A549 (cell line): ENCODE results near the gene PPM1G. TPM values are rescaled to one million over a fixed set of nuclear protein-coding genes. Genes with fewer than 3 reads are reported as not detected.

Experiments used
- ATAC-seq, 2 experiments: fragments of 200-7000 bp in 1 of 2; fragments of >200 bp in 1 of 2; cut with Nextera tagmentation in 1 of 2; cut with Tn5 transposase in 1 of 2; 3 replicates each; pipeline versions ENCODE4 v1.8.0 to v1.9.1; 2018 to 2020; ENCODE audit warnings: mild to moderate bottlenecking in 1 of 2, moderate library complexity in 1 of 2
- CTCF ChIA-PET: fragments of 300-600 bp; sonication (Branson Sonifier 250); formaldehyde crosslinking; extraction: SDS; loops from one replicate; lab custom pipeline; 2021; ENCODE audit warnings: antibody characterized with exemption, inconsistent platforms; lab: Yijun Ruan, JAX
- POLR2A ChIA-PET: fragments of 350-600 bp; formaldehyde crosslinking; extraction: SDS; loops from one replicate; lab custom pipeline; 2021; ENCODE audit warnings: antibody characterized with exemption, inconsistent platforms; lab: Yijun Ruan, JAX
- DNase-seq, 2 experiments: peaks; one replicate each; pipeline versions ENCODE4 v3.0.0 to v3.0.0-alpha.2; 2011 to 2016; ENCODE audit warnings: low read depth in 1 of 2, low spot score in 1 of 2
- FAIRE-seq: peaks from 2 replicates; lab custom pipeline; 2011; peaks lifted over from hg19 to GRCh38; lab: Jason Lieb, UNC
- H3K27ac ChIP-seq, 2 experiments: fragments of >200 bp; sonication (Bioruptor Twin); formaldehyde crosslinking; 3 replicates each; pipeline ENCODE4 v1.5.1; 2016 to 2017
- H3K4me1 ChIP-seq: fragments of >200 bp; sonication (Bioruptor Twin); formaldehyde crosslinking; 3 replicates; pipeline ENCODE4 v1.6.1; 2016
- H3K4me2 ChIP-seq: fragments of >200 bp; sonication (Bioruptor Twin); formaldehyde crosslinking; 3 replicates; pipeline ENCODE4 v1.6.1; 2016
- H3K4me3 ChIP-seq: fragments of >200 bp; sonication (Bioruptor Twin); formaldehyde crosslinking; 3 replicates; pipeline ENCODE4 v1.5.1; 2016
- H3K9me3 ChIP-seq: fragments of >200 bp; sonication (Bioruptor Twin); formaldehyde crosslinking; 3 replicates; pipeline ENCODE4 v1.6.1; 2016
- CHD2 ChIP-seq: fragments of 150-350 bp; IDR thresholded peaks from 2 replicates; pipeline ENCODE4 v1.6.1; 2014; ENCODE audit warnings: low read length; ENCODE audit not compliant: partially characterized antibody
- EHF ChIP-seq: fragments of 250-450 bp; sonication (Bioruptor Pico); IDR thresholded peaks from 2 replicates; pipeline ENCODE4 v1.5.0; 2020; ENCODE audit warnings: mild to moderate bottlenecking
- FOSL2 ChIP-seq, 2 experiments: fragments of 450-650 bp in 1 of 2; fragments of >200 bp in 1 of 2; sonication (Bioruptor Twin) in 1 of 2; formaldehyde crosslinking; IDR thresholded peaks; 2 replicates each; pipeline versions ENCODE4 v1.5.0 to v1.6.1; 2016 to 2020; ENCODE audit warnings: mild to moderate bottlenecking in 1 of 2, moderate library complexity in 1 of 2
- GATA3 ChIP-seq: IDR thresholded peaks from 2 replicates; pipeline ENCODE4 v1.6.1; 2012; ENCODE audit warnings: borderline replicate concordance
- HDAC2 ChIP-seq: fragments of 200-600 bp; sonication (generic); IDR thresholded peaks from 2 replicates; pipeline ENCODE4 v1.6.1; 2016
- HOXA7 ChIP-seq: fragments of 250-450 bp; sonication (Bioruptor Pico); IDR thresholded peaks from 2 replicates; pipeline ENCODE4 v1.5.0; 2020; ENCODE audit warnings: mild to moderate bottlenecking, moderate library complexity
- HOXB5 ChIP-seq: fragments of 250-450 bp; sonication (Bioruptor Pico); IDR thresholded peaks from 2 replicates; pipeline ENCODE4 v1.5.0; 2020; ENCODE audit warnings: mild to moderate bottlenecking, moderate library complexity
- JUN ChIP-seq, 2 experiments: fragments of >200 bp; sonication (Bioruptor Twin); formaldehyde crosslinking; IDR thresholded peaks; 2 replicates in 1 of 2; 3 replicates in 1 of 2; pipeline ENCODE4 v1.6.1; 2016 to 2017
- KDM5A ChIP-seq: fragments of 200-600 bp; sonication (generic); IDR thresholded peaks from 2 replicates; pipeline ENCODE4 v1.6.1; 2016; ENCODE audit warnings: antibody characterized with exemption, mild to moderate bottlenecking
- MAX ChIP-seq: IDR thresholded peaks from 2 replicates; pipeline ENCODE4 v1.6.1; 2012
- MAZ ChIP-seq: fragments of 150-350 bp; IDR thresholded peaks from 2 replicates; pipeline ENCODE4 v1.6.1; 2014; ENCODE audit warnings: antibody characterized with exemption, low read depth, low read length, borderline replicate concordance
- MYC ChIP-seq: IDR thresholded peaks from 2 replicates; pipeline ENCODE4 v1.6.1; 2012; ENCODE audit warnings: mild to moderate bottlenecking, inconsistent platforms, low read length, improper control_type of control experiment, borderline replicate concordance
- PBX3 ChIP-seq: IDR thresholded peaks from 2 replicates; pipeline ENCODE4 v1.6.1; 2012
- PHF8 ChIP-seq: fragments of 200-600 bp; sonication (generic); IDR thresholded peaks from 2 replicates; pipeline ENCODE4 v1.6.1; 2016; ENCODE audit warnings: low read depth, mild to moderate bottlenecking, antibody characterized with exemption, moderate library complexity, borderline replicate concordance
- POLR2A ChIP-seq: IDR thresholded peaks from 2 replicates; pipeline ENCODE4 v1.6.1; 2012; ENCODE audit warnings: mild to moderate bottlenecking, low read length
- REST ChIP-seq: fragments of 200-600 bp; sonication (generic); IDR thresholded peaks from 2 replicates; pipeline ENCODE4 v1.6.1; 2016; ENCODE audit warnings: antibody characterized with exemption, mild to moderate bottlenecking, moderate library complexity
- TP53 ChIP-seq: fragments of 250-450 bp; sonication (Bioruptor Pico); IDR thresholded peaks from 2 replicates; pipeline ENCODE4 v1.5.0; 2021; ENCODE audit warnings: mild to moderate bottlenecking, moderate library complexity
- USF2 ChIP-seq: fragments of 450-650 bp; IDR thresholded peaks from 2 replicates; pipeline ENCODE4 v1.6.1; 2014; ENCODE audit warnings: antibody characterized with exemption
- ZFP36 ChIP-seq: fragments of 450-650 bp; IDR thresholded peaks from 2 replicates; pipeline ENCODE4 v1.6.1; 2014; ENCODE audit warnings: borderline replicate concordance; ENCODE audit not compliant: partially characterized antibody
- WGBS: methylation state at CpG from one replicate; pipeline ENCODE4 v1.1.6; 2017; ENCODE audit errors: missing lambda C conversion rate; 5-methylcytosine and 5-hydroxymethylcytosine counted together
- polyA plus RNA-seq, 4 experiments: library from polyadenylated mRNA; depleted of rRNA in 3 of 4; stranded (reverse); fragments of >200 nt; fragmentation: RNase III in 1 of 4; extraction: RNeasy Plus Mini Kit Qiagen cat#74134 plus additional on column Dnase treatment in 1 of 4; gene quantifications; 2 replicates in 3 of 4; 3 replicates in 1 of 4; pipeline ENCODE4 v1.2.3, GENCODE V29; 2011 to 2017
- TF ChIP-seq, protein P1 (sequence below): fragments of >200 bp; sonication (Bioruptor Twin); formaldehyde crosslinking; IDR thresholded peaks from 2 replicates; pipeline ENCODE4 v1.6.1; 2016
- TF ChIP-seq, protein P2 (sequence below): IDR thresholded peaks from 2 replicates; pipeline ENCODE4 v1.6.1; 2012; ENCODE audit warnings: low read depth, borderline replicate concordance
- TF ChIP-seq, protein P3 (sequence below): fragments of 250-450 bp; sonication (Bioruptor Pico); IDR thresholded peaks from 2 replicates; pipeline ENCODE4 v1.5.0; 2020; ENCODE audit warnings: low read depth, mild to moderate bottlenecking, moderate library complexity
- TF ChIP-seq, protein P4 (sequence below): fragments of >200 bp; sonication (Bioruptor Twin); formaldehyde crosslinking; IDR thresholded peaks from 3 replicates; pipeline ENCODE4 v1.6.1; 2016

Gene PPM1G
- polyA plus RNA-seq, 2 of the 4 experiments (the other 2 are of a cell fraction) = 129 to 230 TPM

GRCh38 chr2:27356382-27357181, 52.8 kb downstream of the PPM1G start, which contains the start of gene GTF3C2:
Gene GTF3C2, minus strand, starts transcription at chr2:27356764. Its CDS starts 13,210 bp downstream, at chr2:27343554.
- Histone ChIP-seq H3K4me1 (peaks cover 28% of the 10 kb centered on the region), H3K27ac (peak within 1 kb of the TSS; percentile 83 to 91), H3K4me2 (peak within 1 kb of the TSS; percentile 77), H3K9me3 (no peaks in the 10 kb centered on the region), H3K4me3 (peak within 1 kb of the TSS; percentile 82)
- POLR2A ChIA-PET = interaction anchor here (0.9 to 2.3 kb wide), 10 partner anchors 9 to 145 kb away, joined by 3 to 25 read pairs (median 4); partner anchors contain the start of genes ATRAID, EIF2B4, SLC5A6 and SNX17
- TF ChIP-seq, protein P1, sequence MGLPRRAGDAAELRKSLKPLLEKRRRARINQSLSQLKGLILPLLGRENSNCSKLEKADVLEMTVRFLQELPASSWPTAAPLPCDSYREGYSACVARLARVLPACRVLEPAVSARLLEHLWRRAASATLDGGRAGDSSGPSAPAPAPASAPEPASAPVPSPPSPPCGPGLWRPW = no peak
- TF ChIP-seq HOXB5 (CRISPR knock-in tag) (peak; percentile 78; the same call in 1 of the 2 replicates), POLR2A (peak; percentile 50), PHF8 (peak; percentile 73; the same call in 1 of the 2 replicates), REST (peak; percentile 76), MAZ (peak; percentile 90; the same call in 1 of the 2 replicates), ZFP36 (no peak), USF2 (peak; percentile 43), PBX3 (no peak), CHD2 (peak; percentile 55), JUN (IDR thresholded peaks at IDR 0.05) (peak; percentile 86 to 90; a peak in 4 of 5 replicates), HDAC2 (peak; percentile 88; the same call in 1 of the 2 replicates), TP53 (CRISPR knock-in tag) (0 out of 2 replicates have a peak, but pooled peaks have one; percentile 75), EHF (CRISPR knock-in tag) (no peak), MAX (peak; percentile 98), GATA3 (peak; percentile 13; the same call in 1 of the 2 replicates), FOSL2 (IDR thresholded peaks at IDR 0.05) (no peak), FOSL2 (CRISPR knock-in tag; IDR thresholded peaks at IDR 0.05) (peak; percentile 25; the same call in 1 of the 2 replicates), HOXA7 (CRISPR knock-in tag) (0 out of 2 replicates have a peak, but pooled peaks have one; percentile 22), MYC (peak; percentile 97), KDM5A (peak; percentile 91)
- TF ChIP-seq, protein P2, sequence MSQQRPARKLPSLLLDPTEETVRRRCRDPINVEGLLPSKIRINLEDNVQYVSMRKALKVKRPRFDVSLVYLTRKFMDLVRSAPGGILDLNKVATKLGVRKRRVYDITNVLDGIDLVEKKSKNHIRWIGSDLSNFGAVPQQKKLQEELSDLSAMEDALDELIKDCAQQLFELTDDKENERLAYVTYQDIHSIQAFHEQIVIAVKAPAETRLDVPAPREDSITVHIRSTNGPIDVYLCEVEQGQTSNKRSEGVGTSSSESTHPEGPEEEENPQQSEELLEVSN = peak; percentile 92
- TF ChIP-seq, protein P3, sequence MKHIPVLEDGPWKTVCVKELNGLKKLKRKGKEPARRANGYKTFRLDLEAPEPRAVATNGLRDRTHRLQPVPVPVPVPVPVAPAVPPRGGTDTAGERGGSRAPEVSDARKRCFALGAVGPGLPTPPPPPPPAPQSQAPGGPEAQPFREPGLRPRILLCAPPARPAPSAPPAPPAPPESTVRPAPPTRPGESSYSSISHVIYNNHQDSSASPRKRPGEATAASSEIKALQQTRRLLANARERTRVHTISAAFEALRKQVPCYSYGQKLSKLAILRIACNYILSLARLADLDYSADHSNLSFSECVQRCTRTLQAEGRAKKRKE (CRISPR knock-in tag) = no peak
- TF ChIP-seq, protein P4, sequence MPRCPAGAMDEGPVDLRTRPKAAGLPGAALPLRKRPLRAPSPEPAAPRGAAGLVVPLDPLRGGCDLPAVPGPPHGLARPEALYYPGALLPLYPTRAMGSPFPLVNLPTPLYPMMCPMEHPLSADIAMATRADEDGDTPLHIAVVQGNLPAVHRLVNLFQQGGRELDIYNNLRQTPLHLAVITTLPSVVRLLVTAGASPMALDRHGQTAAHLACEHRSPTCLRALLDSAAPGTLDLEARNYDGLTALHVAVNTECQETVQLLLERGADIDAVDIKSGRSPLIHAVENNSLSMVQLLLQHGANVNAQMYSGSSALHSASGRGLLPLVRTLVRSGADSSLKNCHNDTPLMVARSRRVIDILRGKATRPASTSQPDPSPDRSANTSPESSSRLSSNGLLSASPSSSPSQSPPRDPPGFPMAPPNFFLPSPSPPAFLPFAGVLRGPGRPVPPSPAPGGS = peak; percentile 84
- CTCF ChIA-PET = interaction anchor here (0.5 to 2.9 kb wide), 6 partner anchors 9 to 1382 kb away, joined by 3 to 21 read pairs (median 4); partner anchors contain the start of genes EIF2B4 and SNX17
- peak; percentile 93 to 96 for ATAC-seq
- FAIRE-seq = no peak
- peak; percentile 95 to 99 for DNase-seq
- 1% methylated on average over 35 of the region's 67 CpGs for WGBS
